ENCODE data around the gene RIPOR2.

- TF ChIP-seq CTCF (IDR thresholded peaks at IDR 0.05) (no peak), POLR2A (IDR thresholded peaks at IDR 0.05) (no peak)
Observed at GRCh38 chr6:24920136-24920535, 15.6 kb downstream of the RIPOR2 start.

All from Peyer's patch (tissue), 4 donors.